GM19463 (cell line): Measurements from ENCODE around the gene ARHGAP25.

ENCODE experiments used
- ATAC-seq: cut with Tn5 transposase; IDR thresholded peaks from one replicate; pipeline ENCODE4 v1.9.1; 2021; ENCODE audit warnings: mild to moderate bottlenecking, moderate library complexity; ENCODE audit not compliant: unreplicated experiment

The ARHGAP25 gene

DNA sequence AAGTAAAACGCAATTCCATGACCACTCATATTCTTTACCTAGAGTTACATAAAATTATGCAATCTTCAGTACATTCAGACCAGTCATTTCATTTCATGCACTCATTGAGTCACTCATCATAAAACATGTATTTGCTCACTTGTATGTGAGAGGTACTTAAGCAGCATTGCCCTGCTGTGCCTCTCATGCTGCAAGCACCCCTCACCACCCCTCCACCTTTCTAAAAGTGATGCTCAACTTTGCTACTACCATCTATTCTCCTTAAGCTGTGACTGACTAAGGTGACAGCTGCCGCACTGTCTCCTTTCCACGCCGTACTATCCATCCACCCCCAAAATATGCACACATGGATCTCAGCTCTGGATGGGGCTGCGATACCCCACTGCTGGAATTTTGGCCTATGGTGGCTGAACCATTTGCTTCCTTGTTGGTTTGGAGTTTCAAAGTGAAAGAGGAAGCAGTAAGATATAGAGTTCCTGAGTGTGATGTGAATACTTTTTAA, 7.2 kb downstream of the ARHGAP25 start:
- no peak for ATAC-seq

- ATAC-seq = no peak
Measured at GRCh38 chr2:68742626-68743415, 8.2 kb downstream of the ARHGAP25 start.

DNA sequence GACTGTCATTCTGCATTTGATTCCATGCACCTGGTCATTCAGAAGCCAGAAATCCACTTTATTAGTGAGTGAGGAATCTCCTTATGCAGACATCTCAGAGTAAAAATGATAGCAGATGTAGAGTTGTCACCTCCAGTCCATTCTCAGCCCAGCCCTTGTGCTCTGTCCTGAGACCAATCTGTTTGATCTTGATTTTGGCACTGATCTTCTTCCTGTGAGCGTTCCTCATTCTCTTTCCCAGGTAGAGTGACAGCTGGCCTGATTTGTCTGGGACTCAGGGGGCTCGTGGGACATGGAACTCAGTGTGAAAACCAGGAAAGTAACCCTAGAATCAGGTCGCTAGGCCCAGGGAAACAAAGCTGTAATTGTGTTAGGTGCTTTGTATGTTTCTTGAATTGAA, 8.9 kb downstream of the ARHGAP25 start:
- ATAC-seq = no peak

DNA sequence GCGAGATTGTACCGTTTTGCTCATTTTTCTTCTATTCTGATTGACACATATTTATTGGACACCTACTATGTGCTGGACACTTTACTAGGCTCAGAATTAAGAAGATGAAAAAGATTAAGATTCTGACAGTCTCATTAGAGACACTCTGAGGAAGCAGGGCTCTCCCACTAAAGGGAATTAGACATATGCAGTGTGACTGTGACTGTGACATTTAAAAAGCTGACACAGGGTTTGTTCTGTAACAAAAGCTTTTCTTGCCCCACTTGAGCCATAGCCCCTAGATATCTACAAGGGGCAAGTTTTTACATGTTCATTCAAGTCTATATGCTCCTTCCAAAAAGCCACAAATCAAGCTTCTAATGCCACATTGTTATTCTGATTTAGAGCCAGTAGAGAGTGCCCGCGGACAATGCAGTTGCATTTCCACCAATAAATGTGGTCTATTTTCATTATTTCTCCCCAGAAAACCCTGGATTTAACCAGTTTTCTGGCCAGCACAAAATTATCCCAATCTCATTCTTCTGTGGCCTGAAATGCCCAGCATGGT, 9.8 kb downstream of the ARHGAP25 start:
- ATAC-seq = no peak

DNA sequence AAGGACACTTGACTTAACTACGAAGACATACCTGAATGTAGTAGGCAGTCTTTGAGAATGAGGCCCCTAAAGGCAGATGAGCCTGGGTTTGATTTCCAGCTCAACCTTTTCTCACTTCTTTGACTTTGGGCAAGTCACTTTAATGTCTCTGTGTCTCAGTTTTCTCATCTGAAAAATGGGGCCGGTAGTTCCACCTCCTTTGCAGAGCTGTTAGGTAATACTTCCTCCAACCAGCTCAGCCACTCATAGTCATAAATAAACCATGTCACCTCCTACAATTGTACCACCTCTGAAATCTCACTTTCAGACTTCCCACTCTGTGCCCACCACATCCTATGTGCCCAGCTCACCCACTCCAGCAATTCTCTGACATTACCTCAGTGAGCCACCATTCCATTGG, 10.4 kb downstream of the ARHGAP25 start:
- ATAC-seq = no peak

DNA sequence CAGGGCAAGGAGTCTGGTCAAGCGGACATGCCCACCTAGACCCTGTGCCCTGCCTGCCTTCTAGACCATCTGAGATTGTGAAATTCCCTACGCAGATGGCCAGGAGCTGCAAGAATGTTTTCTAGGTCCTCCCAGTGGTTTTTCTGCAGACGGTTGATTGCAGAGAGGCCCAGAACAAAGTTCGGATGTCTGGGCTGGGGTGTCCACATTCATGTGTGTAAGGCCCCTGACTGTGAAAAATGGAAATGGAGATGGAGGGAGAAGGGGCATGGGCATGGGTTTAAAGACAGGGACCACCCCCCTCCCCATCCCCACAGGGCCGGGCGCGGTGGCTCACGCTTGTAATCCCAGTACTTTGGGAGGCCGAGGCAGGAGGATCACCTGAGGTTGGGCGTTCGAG, 11.8 kb downstream of the ARHGAP25 start:
- ATAC-seq = no peak

DNA sequence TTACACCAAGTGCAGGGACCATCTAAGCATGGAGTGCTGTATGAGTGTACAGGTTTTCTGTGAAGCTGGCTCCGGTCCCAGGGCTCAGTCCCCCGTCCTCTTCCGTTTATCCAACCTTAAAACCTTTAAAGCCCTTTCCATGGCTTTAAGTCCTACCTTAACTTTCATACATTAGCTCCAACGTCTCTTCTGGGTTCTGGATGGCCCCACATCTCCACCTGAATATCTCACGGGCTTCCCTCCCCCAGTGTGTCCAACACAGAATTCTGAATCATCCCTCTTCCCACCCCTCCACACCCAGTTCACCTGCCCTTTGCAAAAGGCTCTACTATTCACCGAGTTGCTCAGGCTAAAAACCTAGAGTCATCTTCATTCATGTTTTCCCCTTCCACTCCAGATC, 12.8 kb downstream of the ARHGAP25 start:
- no peak for ATAC-seq

- ATAC-seq = no peak
Measured at GRCh38 chr2:68747900-68748299, 13.3 kb downstream of the ARHGAP25 start.

GRCh38 chr2:68748568-68748967, 14.0 kb downstream of the ARHGAP25 start:
- no peak for ATAC-seq

DNA sequence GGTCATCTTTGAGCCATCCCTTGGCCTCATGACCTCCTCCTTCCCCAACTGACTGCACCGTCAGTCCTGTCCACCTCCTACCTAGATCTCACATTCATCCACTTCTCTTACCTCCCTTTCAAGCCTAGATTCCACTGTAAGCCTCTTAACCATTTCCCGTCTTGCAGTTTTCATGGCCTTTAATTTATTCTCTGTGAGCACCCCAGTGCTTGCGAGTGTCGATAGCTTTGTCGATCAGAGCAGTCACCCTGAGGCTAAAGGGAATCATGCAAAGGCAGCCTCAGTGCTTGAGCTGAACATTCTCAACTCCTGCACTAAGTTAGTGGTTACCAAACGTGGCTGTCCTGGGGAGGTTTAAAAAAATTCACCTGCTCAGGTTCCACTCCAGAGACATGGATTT, 14.7 kb downstream of the ARHGAP25 start:
- ATAC-seq = no peak

DNA sequence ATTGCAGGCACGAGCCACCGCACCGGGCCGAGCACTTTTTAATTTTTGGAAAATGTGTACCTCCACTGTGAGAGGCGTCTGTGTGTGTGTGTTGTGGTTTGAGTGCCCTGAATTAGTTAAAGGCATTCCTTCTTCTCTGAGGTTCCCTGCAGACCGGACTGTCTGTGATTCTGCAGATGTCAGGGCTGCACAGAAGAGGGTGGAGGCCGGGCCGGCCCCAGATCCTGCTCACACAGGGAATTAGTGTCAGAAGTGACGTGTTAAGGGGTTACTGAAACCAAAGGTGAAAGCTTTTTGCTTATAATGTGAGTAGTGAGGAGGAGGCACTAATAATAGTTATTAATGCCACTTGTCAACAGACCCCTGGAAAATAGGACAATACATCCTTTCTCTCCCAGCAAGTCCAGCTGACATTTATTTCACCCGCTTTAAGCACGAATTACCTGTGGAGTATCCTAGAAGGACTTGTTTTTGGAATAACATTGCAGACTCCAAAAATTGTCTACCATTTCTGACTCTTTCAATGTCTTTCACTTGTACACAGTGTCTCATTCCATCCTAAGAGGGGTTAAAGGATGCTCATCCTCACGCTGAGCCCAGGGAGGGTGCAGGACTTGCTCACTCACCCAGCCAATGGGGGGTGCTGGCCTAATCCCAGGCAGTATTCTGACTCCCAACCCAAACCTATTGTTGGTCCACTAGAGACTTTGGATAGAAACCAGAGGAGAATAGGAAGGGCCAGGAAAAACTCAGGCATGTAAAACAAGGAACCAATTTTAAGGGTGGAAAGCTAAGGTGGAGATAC, 16.2 kb downstream of the ARHGAP25 start:
- no peak for ATAC-seq

DNA sequence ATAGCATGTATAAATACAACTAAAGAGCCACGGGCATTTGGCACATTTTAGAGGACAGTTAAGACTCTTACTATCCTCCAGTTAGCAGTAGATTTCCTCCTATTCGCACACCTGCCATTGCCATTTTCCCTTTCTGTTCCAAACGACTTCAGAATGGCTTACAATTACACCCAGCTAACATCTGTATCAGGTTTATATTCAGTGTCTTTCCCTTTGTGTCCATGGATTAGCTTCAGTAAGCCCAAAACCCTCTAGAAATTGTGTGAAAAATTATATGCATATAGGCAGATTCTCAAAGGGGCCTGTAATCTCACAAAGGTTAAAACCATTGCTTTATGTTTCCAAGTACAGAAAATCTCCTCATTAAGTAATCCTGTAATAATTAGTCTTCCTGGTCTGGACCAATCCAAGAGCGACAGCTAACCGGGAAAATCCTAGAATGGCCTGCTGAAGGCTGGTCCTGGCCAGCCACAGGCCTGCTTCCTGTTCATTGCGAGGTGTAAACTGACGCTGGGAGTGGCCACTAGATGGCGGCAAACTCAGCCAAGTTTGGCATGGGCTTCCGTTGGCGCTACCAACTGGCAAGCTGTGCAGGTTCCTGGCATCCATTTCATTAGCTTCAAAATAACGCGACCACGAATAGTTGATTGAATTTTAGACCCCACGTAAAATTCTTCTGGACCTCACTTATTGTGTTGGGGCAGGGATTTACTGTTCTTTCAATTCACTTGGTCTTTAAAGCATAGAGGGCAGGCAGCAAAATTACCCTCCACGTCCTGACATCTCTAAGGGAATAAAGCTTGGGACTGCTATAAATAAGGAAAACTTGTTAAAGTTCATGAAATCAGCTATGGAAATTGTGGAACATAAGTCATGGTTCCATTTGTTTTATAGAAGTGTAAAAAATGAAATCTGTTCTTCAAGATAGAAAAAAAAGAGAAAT, 17.1 kb downstream of the ARHGAP25 start:
- ATAC-seq = peak; percentile 98

GRCh38 chr2:68753318-68753717, 18.7 kb downstream of the ARHGAP25 start:
- ATAC-seq = no peak

- no peak for ATAC-seq
Measured at GRCh38 chr2:68755071-68755470, 20.5 kb downstream of the ARHGAP25 start.

- no peak for ATAC-seq
Measured at GRCh38 chr2:68756178-68756577, 21.6 kb downstream of the ARHGAP25 start.

GRCh38 chr2:68757081-68757480, 22.5 kb downstream of the ARHGAP25 start:
- no peak for ATAC-seq

- no peak for ATAC-seq
Measured at GRCh38 chr2:68762100-68762499, 27.5 kb downstream of the ARHGAP25 start.

DNA sequence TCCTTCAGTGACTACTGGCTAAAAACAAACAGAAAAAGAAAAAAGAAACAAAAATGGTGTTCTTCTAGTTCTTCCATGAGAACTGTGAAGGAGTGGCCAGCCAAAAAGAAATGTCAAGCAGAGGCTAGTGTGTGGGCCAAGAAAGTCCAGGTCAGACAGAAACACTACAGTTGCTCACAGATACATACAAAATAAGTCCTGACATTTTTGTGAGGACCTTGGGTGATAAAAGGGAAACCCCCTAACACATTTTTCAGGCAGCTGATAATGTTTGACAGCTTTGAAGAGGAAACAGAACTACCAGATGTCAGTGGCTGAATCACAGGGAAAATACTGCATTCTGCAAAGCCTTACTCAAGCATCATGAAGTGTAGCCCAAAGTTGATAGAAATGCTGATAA, 28.1 kb downstream of the ARHGAP25 start:
- ATAC-seq = no peak

- ATAC-seq = no peak
Measured at GRCh38 chr2:68764041-68764805, 29.6 kb downstream of the ARHGAP25 start.

DNA sequence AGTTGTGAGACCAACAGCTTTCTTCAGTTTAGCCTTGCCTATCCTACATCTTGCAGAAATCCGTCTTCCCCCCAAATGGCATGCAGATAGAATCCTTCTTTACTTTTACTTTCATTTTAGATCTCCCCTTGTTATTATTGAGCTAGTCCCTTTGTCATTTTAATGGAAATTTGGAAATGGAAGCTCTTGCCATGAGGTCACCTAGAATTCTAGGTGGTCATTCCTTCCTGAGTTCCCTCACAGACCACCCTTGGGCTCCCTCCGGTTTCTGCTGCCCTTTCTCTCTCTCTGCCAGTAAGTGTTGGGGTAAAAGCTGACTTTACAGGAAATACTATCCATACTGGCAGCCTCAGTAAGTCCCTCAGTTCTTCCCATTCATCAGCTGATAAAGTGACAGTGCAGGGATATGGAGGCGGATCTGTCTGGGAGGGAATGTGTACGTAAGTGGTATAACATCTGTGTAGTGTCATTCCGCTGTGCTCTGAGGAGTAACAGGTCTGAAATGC, 30.2 kb downstream of the ARHGAP25 start:
- ATAC-seq = no peak
